ENCODE measurements around the gene ADCY2. TPM values are rescaled to one million over a fixed set of nuclear protein-coding genes. Genes with fewer than 3 reads are reported as not detected.

Gene ADCY2
- total RNA-seq, 1 experiment from 2014 or later = 31.3 TPM

GRCh38 chr5:7628820-7629219, 232.9 kb downstream of the ADCY2 start:
- H3K18ac ChIP-seq (ENCODE audit: insufficient read length, low read depth, low read length) = no peak overlapping the region
- H4K8ac ChIP-seq (replicated peaks; ENCODE audit: insufficient read length, low read depth, low read length) = no peak overlapping the region
- no peak overlapping the region for H4K91ac ChIP-seq (ENCODE audit: insufficient read length, low read depth, low read length)
- no peaks in the 10 kb centered on the region for H3K27me3 ChIP-seq (ENCODE audit: insufficient read depth, low read length)
- no peak overlapping the region for H3K9ac ChIP-seq (ENCODE audit: extremely low read depth, insufficient read length, low read length)
- no peak overlapping the region for H4K5ac ChIP-seq (ENCODE audit: insufficient read length, low read depth, low read length)
- H2AK5ac ChIP-seq (ENCODE audit: insufficient read length, low read length) = no peak overlapping the region
- H3K79me2 ChIP-seq (ENCODE audit: insufficient read depth, low read length) = no peaks in the 10 kb centered on the region
- H3K56ac ChIP-seq (ENCODE audit: insufficient read length, low read depth, low read length) = no peak overlapping the region
- TF ChIP-seq CTCF (conservative IDR thresholded peaks at IDR 0.05) = no peak
- H3K79me1 ChIP-seq (ENCODE audit: insufficient read depth, low read depth, low read length, poor library complexity, severe bottlenecking) = no peaks in the 10 kb centered on the region
- H3K14ac ChIP-seq (ENCODE audit: insufficient read depth, low read length) = no peak overlapping the region
- H3K4me1 ChIP-seq (ENCODE audit: insufficient read depth, low read length) = no peaks in the 10 kb centered on the region
- H2BK20ac ChIP-seq (ENCODE audit: low read depth, low read length, poor library complexity, severe bottlenecking) = no peak overlapping the region
- no peak overlapping the region for H2BK120ac ChIP-seq (ENCODE audit: low read depth, low read length, poor library complexity, severe bottlenecking)
- H3K36me3 Mint-ChIP-seq (ENCODE audit: insufficient read depth in 1 of 3, low read depth in 3 of 3) = peaks cover 33 to 46% (median 35%) of the 10 kb centered on the region in 3 experiments
- H3K27ac Mint-ChIP-seq = no peak overlapping the region; a peak in 1 of 7 replicates
- H3K27ac ChIP-seq (ENCODE audit: insufficient read length, low read depth, low read length) = no peak overlapping the region
- no peak overlapping the region for H3K4me3 Mint-ChIP-seq
- no peak overlapping the region for H2BK15ac ChIP-seq (ENCODE audit: low read depth, low read length)
- H3K4me1 Mint-ChIP-seq = 0 out of 4 replicates have a peak, but pooled peaks cover 0 to 2% of the 10 kb centered on the region in 2 experiments
- H3K4ac ChIP-seq (ENCODE audit: low read depth, low read length) = no peak overlapping the region
- no peaks in the 10 kb centered on the region for H3K9me3 Mint-ChIP-seq
- H3K9me3 ChIP-seq (ENCODE audit: control insufficient read depth, low read depth, low read length) = no peaks in the 10 kb centered on the region
- H3K27me3 Mint-ChIP-seq (ENCODE audit: low read depth) = no peaks in the 10 kb centered on the region
- no peak overlapping the region for H2AFZ ChIP-seq (ENCODE audit: low read length)
- H2BK5ac ChIP-seq (ENCODE audit: insufficient read length, low read length) = no peak overlapping the region
- no peak overlapping the region for H3K23ac ChIP-seq (ENCODE audit: insufficient read length, low read depth, low read length)
- H3T11ph ChIP-seq (ENCODE audit: low read length) = no peak overlapping the region
- no CpG with 5 or more reads among the region's 5 CpGs for WGBS (ENCODE audit: extremely low coverage, insufficient read length, low lambda C conversion rate)
- no peak overlapping the region for H2BK12ac ChIP-seq (ENCODE audit: insufficient read length, low read depth, low read length)
- no peaks in the 10 kb centered on the region for H3K23me2 ChIP-seq (ENCODE audit: insufficient read length, low read depth, low read length, poor library complexity, severe bottlenecking)
- H3K4me2 ChIP-seq (ENCODE audit: insufficient read depth, insufficient read length, low read length) = no peak overlapping the region
- H4K20me1 ChIP-seq (ENCODE audit: control insufficient read depth, insufficient read depth, insufficient read length) = no peaks in the 10 kb centered on the region
- DNase-seq = no peak

All from H9 (cell line).